Renal cortical epithelial cell (primary cell): ENCODE data around the gene ADAMTS19. TPM values are rescaled to one million over a fixed set of nuclear protein-coding genes. Genes with fewer than 3 reads are reported as not detected.

Source experiments
- DNase-seq: peaks from one replicate; pipeline ENCODE4 v3.0.0-alpha.2; 2011; ENCODE audit warnings: low read depth
- total RNA-seq: library from RNA; depleted of rRNA; stranded (reverse); fragments of >200 nt; gene quantifications from 2 replicates; pipeline ENCODE4 v1.2.3, GENCODE V29; 2014

The ADAMTS19 gene
- total RNA-seq, 1 donor from 2014 or later = 0.30 TPM

DNA sequence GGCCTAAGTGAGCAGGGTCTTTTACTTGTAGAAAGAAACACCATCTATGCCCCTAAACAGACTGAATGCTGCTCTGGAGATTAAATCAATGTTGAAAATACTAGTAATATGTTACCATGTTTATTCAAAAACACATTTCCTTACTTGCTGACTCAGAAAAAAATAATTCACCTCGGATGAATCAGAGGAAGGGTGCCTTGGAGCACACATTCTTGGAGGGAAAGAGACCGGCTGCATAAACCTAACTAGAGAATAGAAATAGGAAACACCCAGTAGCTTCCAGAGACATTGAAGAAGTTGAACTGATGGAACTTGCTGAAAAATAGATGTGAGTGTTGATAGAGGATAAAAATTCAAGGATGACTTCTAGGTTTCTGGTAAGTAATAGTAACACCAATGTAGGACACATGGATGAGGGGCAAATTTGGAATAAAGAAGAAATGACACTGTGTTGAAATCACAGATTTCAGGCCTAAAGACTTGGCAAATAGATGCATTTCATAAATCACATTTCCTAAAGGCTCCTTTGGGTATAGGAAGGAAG is 210.9 kb downstream of the ADAMTS19 start:
- peak; percentile 85 for DNase-seq

DNA sequence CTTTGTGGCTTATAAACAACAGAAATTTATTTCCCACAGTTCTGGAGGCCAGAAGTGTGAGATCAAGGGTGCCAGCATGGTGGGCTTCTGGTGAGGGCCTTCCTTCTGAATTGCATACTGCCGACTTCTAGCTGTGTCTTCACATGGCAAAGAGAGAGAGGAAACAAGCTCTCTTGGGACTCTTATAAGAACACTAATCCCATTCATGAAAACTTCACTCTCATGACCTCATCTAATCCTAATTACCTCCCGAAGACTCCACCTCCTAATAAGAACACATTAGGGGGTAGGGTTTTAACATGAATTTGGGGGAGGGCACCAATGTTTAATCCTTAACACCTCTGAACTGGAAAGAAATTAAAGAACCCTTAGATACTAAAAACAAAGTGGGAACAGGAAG is 211.9 kb downstream of the ADAMTS19 start:
- no peak for DNase-seq

DNA sequence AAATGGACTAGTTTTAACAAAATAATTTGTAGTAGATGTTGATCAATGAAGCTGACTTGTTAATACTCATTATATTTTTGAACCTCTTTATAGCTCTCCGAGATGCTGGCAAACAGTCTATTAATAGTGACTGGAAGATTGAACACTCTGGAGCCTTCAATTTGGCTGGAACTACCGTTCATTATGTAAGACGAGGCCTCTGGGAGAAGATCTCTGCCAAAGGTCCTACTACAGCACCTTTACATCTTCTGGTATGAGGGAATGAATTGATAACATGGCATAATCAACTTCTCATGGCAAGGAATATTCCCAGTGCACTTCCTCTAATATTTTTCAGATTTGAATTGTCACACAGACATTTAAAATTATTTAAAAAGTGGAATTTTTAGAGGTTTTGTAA is 219.6 kb downstream of the ADAMTS19 start:
- no peak for DNase-seq

DNA sequence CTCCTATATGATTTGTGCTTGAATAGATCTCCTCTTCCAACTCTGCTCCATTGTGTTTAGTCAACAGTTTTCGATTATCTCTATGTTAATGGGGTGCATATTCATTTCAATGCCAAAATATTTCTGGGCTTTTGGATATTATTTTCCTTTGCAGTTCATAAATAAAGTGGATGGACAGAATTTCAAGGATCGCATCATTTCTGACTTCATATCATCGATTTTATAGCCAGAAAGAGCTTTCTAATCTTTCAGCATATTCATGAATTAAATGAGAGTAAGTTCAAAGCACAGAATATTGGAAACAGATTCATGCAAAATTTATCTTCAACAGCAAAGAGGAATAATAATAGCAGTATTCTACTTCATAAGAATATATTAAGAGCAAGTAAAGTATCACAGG is 227.8 kb downstream of the ADAMTS19 start:
- no peak for DNase-seq

DNA sequence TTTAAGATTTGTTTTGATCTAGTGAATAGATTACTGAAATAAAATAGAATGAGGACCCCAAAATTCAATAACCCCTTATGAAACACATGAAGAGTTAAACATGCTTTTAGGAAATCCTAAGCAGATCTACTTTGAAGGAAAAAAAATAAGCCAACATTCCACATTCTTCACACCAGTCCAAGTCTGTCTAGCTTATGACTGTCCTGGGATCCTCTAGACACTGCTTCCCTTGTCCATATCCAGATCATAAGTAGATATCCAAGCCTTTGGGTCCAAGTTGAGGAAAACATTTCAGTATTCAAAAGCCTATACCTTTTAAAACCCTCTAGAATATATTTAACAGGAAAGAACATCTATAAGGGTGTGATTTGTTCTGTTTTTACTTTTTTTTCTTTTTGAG is 228.9 kb downstream of the ADAMTS19 start:
- DNase-seq = no peak

DNA sequence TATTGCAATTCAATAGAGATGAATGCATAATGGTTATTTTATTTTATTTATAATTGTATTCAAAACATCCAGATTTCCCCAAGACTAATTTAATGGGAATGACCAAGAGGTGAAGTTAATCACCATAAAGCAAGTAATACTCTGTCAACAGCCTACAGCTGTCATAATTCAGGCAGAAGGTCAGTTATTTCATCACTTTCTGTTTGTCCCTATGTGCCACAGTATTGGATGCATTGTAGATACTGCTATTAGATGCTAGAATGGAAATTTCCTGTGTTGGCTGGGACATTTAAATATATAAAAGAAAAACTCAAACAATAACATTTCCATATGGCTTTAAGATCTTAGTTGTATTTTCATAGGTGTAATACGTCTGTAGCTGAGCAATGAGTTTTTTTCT is 231.1 kb downstream of the ADAMTS19 start:
- no peak for DNase-seq

DNA sequence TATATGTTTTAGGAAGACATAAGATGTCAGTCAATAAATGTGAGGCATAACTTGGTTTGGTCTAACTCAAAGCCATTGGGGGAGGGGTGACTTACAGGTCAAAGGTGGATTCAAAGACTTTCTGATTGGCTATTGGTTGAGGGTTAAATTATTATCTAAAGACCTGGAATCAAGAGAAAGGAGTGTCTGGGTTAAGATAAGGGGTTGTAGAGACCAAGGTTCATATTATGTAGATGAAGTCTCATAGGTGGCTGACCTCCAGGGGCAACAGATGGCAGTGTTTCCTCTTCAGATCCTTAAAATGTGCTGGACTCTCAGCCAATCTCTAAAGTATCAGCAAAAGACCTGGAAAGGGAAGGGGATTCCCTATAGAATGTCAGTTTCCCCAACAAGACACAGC is 236.5 kb downstream of the ADAMTS19 start:
- DNase-seq = no peak

DNA sequence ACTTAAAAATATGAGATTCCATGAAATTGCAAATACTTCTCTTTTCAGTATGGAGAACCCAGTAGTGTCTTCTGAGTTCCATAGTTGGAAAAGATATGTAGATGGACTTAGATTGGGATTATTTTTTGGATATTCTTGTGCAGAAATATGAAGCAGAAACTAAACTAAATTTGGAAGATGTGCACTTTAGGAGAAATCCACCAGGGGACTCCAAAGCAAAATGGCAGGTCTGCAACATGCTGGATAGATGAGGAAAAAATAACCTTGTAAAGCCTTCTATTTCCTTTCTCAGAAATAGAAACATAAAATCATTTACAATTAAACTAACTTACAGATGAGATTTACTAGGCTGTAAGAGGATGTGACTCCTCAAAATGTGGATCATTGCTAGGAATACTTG is 238.6 kb downstream of the ADAMTS19 start:
- no peak for DNase-seq

DNA sequence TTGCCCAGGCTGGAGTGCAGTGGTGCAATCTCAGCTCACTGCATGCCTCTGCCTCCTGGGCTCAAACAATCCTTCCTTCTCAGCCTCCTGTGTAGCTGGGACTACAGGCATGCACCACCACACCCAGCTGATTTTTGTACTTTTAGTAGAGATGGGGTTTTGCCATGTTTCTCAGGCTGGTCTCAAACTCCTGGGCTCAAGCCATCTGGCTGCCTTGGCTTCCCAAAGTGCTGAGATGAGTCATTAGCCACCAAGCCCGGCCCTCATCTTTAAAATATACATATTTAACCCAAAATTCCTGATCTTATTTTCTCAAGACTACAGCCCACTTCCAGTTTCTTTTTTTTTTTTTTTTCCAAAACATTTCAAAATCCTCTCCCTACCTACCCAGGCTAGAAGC is 256.1 kb downstream of the ADAMTS19 start:
- DNase-seq = no peak

DNA sequence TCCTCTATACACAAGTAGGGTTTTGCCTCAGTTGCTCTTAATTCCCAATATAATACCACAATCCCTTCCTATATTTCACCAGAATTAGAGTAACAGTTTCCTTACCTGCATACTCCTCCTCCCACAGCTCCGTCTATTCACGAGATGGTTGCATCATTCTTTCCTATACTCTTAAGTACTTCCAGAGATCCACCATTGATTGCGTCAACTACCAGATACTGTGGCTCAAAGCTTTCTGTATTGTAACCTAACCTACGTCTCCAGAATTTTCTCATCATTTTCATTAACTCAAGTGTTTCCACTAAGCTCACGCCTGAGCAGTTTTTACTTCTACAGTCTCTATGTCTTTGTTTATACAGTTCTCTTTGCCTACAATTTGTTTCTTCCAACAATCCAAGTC is 256.6 kb downstream of the ADAMTS19 start:
- peak; percentile 3 for DNase-seq

DNA sequence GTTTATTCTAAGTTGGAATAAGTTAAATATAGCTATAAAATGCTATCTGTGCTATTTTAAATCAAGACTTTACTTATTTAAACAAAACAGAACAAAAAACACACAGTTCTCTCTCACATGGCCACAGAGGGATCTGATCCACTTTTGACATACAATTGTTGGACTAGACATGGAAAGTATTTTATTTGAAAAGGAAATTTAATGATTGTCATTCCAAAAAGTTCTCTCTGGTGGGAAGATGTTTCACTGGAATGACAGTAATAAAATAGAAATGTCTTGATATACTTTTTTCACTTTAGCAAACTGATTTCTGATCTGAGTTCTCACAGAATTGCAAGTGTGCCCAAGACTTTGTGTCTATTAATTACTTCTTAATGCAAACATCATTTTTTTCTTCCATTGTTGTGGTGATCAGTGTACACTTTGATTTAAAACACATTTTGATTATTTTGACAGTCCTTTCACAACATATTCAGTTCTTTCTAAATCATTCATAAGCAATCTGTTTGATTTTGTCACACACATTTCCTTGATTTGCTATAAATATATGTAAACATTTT is 257.7 kb downstream of the ADAMTS19 start:
- DNase-seq = no peak

DNA sequence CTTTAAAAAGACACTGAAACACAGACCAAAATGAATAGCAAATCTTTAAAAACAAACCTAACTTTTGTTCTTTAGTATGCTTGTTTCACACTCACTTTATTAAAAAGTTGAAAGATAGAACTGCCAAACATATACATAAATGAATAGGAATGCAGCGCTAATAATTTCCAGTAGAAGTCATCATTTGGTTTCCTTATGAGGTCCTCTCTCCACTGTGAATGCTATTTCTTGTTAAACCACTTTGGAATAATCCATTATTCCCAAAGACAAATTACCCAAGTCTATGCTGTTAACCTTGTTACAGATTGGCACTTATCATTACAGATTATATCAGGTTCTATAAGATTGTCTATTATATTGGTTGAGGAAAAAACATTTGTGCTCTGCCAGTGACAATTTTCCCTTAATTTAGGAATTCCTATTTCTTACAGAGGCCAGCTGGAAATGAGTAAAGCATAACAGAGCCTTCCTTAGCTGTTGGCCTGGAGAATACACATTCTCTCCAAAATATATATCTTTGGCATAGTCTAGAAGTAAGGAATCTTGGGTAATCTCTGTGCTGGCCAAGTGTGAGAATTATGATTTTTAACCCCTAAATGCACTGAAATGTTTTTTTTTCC is 258.5 kb downstream of the ADAMTS19 start:
- no peak for DNase-seq

DNA sequence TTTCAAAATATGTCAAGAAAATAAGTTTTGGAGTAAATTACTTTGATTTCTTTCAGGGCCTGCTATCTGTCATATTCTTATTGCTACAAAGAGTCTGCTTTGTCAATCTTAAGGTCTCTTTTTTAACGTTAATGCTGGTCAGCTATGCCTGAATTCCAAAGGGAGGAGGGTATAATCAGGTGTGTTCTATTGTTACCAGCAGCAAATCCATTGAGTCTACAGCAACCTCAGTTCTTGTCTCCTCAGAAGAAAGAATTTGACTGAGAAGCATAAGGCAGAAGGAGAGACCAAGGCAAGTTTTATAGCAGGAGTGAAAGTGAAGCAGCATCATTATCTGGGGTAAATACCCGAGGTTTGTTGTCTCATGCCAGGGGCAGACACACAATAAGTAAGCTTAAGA is 264.1 kb downstream of the ADAMTS19 start:
- no peak for DNase-seq

DNA sequence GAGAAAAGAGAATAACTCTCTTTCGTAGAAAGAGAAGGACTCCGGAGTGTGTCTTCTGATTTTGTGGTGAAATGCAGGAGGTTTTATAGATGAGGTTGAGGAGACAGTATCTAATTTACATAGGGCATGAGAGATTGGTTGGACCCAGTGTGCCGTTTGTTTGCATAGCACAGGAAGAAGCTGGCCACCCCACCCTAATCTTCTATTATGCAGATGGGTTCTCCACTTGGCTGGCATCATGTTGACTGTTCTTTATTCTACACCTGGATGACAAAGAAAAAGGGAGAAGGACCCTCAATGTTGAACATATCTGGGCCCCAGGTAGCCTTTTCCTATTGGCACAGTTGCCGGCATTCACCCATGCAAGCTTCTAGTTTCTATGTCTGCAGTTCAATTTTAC is 264.5 kb downstream of the ADAMTS19 start:
- no peak for DNase-seq

DNA sequence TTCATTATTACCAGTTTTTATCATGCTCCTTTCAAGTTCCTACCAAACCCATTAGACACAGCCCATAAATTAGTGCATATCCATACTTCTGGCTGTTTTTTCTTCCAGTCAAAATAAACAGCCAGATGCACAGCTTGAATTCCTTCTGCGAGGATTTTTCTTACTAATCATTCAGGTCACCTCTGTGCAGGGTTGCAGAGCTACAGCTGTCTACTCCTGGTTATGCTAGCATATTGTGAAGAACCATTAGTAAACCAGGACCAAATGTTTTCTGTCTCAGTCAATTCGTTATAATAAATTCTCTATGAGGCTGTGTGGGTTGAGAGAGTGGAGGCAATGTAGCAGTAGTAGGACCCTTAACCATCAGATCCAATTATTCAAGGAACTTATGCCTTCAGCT is 279.7 kb downstream of the ADAMTS19 start:
- no peak for DNase-seq

DNA sequence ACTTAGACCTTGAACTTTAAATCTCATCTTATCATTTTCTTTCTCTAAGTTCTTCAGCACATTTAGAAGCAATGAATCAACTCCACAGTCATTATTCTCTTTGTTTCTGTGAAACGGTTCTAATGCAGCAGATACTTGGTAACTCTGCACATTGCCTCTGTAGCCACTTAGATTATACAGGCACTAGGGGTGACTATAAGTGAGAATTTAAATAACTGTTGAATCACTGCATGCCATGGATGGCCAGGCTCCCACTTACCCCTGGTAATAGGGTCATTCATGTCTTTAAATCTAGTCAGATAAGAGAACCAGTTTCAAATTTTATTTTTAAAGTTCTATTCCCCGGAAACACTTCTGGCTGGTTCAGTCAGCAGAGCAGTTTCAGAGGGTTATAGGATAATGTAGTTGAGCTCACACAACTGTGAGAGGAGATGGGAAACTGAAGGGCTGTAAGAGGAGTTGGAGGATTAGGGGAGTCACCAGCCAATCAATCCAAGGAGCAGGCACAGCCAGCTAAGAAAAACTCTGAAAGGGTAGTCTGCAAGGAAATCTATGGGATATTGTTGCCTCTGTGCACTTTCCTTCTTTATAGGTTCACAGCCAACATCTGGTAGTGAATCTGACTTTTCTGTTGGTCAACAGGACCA is 283.6 kb downstream of the ADAMTS19 start:
- no peak for DNase-seq

DNA sequence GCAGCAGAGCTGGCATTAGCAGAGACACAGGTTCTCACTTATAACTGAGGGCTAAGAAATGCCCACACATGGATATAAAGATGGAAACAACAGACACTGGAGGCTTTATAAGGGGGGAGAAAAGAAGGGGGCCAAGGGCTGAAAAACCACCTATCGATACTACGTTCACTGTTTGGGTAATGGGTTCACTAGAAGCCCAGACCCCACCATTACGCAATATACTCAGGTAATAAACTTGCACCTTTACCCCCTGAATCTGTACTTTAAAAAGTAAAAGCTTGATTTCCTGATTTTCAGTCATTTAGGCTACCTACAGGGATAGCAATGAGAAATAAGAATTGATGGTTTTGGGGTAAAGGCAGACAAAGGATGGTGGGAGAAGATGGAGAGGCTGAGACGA is 285.9 kb downstream of the ADAMTS19 start:
- no peak for DNase-seq

DNA sequence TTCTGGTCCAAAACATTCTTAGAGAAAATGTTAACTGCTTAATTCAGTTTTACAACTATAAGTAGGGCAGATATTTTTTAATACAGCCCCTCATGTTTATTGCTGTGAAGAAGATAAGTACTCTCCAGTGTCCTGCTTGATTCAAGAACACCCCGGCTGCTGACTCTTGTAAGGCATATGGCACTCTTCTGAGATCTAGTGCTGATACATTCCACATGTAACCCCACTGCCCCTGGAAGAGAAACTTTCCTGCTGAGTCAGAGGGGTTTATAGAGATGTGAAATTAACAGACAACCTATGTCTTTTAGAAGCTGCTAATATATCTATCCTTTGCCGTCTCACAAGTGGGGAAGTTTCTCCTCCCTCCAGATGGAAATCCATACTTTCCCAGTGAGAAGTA is 286.8 kb downstream of the ADAMTS19 start:
- no peak for DNase-seq

DNA sequence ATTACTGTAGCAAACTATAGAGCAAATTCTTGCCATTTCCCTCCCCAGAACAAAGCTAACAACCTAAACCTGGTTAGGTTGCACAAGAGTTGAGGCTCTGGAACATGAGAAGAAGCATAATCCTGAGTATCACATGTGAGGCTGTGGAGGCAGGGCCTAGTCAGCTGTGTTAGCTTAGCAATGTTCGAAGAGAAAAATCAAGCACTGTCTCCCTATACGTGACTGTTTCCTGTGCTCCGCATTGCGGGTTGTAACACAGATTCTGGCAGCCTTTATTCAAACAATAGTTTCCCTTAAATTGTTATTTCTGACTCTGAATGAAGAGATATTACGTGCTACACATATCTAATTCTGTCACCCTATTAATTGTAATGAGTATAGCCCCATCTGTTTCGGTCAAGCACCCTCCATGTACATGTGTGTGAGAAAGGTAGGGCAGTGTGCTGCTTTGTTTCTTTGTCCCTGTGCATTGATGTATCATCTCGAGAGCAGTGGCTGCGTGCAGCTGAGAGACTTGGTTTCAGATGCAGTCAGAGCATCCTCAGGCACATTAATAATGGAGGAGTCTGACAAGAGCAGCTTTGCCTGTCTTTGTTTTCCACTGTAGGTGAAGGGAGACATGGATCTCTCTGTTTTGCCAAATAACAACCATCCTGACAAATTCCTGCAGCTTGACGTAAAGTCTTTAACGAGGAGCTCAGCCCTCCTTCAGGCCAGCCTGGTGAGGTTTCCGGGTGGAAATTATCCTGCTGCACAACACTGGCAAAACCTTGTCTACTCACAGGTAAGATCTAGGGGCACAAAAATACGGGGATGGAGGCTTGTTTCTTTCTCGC is 287.7 kb downstream of the ADAMTS19 start, which contains the start of gene MINAR2:
Gene MINAR2 (plus strand): TSS at position 523 of the 836 bp plus-strand sequence. CDS start 97 bp downstream, at position 620.
- no peak for DNase-seq

DNA sequence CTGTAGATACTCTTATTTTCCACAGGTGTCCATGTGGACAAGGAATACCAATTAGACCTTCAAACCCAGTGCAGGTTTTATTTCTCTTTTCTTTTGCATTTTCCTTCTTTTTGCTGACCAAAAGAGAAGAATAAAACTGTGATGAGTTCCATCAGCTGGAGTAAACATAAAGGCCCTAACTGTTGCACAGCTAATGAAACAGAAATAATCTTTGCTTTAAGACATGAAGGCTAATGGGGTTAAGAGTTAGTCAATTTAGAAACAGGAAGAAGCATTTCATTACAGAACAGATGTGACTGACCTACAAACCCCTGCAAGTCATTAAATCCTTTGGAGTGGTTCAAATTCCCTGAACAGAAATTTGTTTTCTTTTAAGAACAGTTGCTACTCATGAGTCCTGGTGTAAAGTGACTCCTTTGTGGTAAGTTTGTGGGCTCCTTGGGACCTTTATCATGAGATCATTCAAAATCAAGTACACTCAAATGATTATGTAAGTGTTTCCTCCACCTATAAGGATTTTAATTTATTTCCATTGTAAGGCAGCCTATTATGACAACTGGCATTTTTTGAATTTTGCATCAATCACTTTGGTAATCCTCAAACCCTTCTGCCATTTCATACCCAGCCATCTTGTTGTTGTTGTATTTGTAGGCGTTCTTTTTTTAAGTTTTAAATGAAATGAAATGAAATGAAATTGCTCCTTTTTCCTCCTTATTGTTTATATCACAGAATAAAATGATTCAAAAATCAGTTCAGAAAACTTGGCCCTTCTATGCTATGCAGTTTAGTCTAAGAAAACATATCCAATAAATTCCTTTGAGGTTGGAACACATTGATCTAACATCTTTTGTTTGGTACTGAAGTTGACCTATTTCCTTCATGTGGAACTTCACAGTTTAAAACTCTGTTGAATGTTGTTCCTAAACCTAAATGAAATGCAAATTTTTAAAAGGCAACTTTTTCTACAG is 289.1 kb downstream of the ADAMTS19 start:
- no peak for DNase-seq
